SH-SY5Y (cell line): ENCODE measurements around the gene ITPR3.

Experiments
- GATA2 ChIP-seq: IDR thresholded peaks from 2 replicates; pipeline ENCODE4 v1.6.1; 2011; ENCODE audit warnings: mild to moderate bottlenecking, low read depth, low read length
- GATA3 ChIP-seq: IDR thresholded peaks from 2 replicates; pipeline ENCODE4 v1.6.1; 2011; ENCODE audit warnings: low read depth, mild to moderate bottlenecking, low read length, moderate library complexity

DNA sequence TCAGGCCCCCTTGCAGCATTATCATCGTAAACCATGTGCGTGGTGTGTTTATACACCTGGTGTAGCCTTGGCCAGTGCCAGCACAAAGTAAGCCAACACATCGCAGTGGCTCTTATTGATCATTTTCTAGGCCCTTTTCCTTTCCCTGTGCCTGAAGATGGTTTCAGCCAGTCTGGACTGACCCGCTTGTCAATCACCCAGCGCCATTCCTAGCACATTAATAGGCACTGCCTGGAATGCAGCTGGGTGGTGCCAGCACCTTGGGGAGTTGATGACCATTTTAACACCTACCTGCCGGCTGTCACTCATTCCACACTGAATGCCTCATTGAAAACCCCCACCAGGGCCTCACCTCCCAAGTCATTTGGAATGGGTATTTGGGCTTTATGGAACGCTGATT is 95.3 kb downstream of the ITPR3 start:
- TF ChIP-seq GATA3, result no peak
- no peak for TF ChIP-seq GATA2
